ENCODE results near the gene BTBD17.

BTBD17 gene

DNA sequence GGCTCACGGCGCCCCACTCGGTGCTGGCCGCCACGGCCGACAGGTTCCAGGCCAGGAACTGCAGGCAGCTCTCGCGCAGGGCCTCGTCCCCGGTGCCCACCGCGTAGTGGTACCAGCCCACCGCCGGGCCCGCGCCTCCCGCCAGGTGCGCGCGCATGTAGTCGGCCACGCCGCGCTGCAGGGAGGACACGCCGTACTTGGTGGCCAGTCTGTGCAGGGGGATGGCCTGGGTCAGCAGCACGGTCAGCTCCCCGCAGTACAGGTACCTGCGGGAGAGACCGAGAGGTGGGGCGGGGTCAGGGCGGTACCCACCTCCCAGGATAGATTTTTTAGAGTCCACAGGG lies 4.2 kb downstream of the BTBD17 start:
- no peak for FAIRE-seq

- no peak for FAIRE-seq
These were observed 4.8 kb downstream of the BTBD17 start for GRCh38 chr17:74356646-74357465.

DNA sequence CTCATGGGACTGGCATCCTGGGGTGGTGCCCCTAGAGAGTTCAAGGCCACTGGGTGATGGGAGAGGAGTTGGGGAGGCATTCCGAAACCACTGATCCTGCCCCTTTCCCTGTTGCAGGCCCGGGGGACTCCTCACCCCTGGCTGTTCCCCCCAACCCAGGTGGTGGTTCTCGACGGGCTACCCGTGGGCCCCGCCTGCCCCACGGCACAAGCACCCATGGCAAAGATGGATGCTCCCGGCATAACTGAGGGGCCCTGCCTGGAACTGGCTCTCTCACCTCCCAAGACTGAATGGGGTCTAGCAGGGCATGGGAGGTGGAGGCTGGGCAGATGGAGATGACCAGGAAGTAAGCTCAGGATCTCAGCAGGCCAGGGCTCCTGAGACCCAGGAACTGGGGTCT lies 6.6 kb downstream of the BTBD17 start:
- FAIRE-seq = no peak

DNA sequence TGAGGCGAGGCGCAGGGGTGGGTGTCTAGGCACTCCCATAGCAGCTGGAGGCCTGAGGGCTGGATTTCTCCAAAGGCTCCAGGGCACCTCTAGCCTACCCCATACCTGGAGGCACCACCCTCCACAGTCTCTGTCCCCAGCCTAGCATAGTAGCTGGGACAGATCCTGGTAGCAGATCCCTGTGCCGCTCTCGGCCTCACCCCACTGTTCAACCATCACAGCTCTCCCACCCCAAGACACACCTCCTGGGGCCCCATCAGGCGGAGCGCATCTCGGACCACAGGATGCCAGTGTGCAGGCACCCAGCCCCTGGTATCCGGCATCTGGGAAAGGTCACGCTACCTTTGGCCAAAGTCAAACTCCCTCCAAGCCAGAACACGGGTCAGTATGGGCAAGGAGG lies 7.1 kb downstream of the BTBD17 start:
- no peak for FAIRE-seq

- no peak for FAIRE-seq
These were observed 7.5 kb downstream of the BTBD17 start for GRCh38 chr17:74354123-74354522.

DNA sequence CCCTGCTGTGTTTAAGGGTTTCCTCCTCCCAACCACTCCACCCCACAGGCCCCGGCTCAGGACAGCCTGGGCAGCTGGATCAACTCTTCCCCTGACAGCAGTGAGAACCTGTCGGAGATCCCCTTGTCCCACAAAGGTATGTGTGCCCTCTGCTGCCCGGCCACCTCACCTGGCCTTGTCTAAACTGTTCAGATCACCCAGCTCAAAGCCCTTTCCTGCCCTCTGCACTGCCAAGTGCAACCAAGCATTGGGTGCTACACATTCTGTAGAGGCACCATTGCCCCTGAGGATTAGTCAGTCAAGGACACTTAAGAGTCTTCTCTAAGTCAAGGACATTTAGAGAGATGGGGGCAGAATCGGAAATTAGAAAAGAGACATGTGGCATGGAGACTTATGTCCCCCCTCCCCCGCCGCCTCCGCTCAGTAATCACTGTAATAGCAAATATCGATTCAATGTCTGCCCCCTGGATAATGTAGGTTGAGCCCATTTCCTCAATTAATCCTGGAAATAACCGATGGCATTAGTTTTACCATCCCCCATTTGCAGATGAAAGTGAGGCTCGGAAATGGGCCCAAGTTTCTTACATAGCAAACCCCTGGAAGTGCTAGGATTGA lies 8.1 kb downstream of the BTBD17 start:
- FAIRE-seq = no peak

- no peak for FAIRE-seq
These were observed 10.0 kb downstream of the BTBD17 start for GRCh38 chr17:74351552-74352210.

- FAIRE-seq = no peak
These were observed 11.2 kb downstream of the BTBD17 start for GRCh38 chr17:74350486-74350885.

DNA sequence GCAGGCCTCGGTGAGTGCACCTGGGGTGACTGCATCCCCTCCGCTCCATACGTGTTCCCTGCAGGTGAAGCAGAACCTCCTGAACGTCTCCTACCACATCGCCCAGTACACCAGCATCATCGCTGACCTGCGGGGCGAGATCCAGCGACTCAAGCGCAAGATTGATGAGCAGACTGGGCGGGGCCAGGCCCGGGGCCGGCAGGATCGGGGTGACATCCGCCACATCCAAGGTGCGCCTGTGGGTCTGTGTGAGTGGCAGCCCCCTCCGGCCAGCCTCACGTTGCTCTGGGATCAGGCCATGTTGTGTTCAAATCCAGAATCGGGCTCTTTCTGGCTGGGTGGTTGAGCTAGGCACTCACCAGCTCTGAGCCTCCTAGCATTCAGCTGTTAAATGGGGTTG lies 12.5 kb downstream of the BTBD17 start:
- FAIRE-seq = no peak

DNA sequence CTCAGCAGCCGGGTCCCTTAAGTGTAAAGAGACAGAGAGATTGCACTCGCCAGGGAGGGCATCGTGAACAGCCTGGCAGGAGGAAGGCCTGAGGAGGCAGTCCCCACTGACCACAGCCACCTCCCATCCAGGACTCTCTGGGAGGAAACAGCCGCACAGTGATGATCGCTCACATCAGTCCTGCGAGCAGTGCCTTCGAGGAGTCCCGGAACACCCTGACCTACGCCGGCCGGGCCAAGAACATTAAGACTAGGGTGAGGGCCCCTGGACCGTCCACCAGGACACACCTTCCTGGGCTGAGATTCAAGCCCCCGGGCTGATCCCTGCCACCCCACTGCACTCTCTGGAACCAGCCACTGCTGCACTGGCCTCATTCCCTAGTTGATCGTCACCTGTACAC lies 14.0 kb downstream of the BTBD17 start:
- FAIRE-seq = no peak

- FAIRE-seq = no peak
These were observed 16.0 kb downstream of the BTBD17 start for GRCh38 chr17:74345433-74346241.

DNA sequence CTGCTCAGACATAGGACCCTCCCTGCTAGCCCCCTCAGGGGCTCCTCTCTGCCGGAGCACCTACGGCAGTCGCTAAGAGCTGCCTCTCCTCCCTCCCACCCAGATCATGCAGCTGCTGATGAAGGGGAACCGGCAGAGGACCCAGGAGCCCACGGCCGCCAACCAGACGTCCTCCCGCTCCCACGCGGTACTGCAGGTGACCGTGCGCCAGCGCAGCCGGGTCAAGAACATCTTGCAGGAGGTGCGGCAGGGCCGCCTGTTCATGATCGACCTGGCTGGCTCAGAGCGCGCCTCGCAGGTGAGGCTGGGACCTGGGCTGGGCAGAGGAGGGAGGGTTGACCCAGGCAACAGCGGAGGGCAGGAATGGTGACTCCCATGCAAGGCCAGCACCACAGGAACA lies 17.0 kb downstream of the BTBD17 start:
- FAIRE-seq = no peak

DNA sequence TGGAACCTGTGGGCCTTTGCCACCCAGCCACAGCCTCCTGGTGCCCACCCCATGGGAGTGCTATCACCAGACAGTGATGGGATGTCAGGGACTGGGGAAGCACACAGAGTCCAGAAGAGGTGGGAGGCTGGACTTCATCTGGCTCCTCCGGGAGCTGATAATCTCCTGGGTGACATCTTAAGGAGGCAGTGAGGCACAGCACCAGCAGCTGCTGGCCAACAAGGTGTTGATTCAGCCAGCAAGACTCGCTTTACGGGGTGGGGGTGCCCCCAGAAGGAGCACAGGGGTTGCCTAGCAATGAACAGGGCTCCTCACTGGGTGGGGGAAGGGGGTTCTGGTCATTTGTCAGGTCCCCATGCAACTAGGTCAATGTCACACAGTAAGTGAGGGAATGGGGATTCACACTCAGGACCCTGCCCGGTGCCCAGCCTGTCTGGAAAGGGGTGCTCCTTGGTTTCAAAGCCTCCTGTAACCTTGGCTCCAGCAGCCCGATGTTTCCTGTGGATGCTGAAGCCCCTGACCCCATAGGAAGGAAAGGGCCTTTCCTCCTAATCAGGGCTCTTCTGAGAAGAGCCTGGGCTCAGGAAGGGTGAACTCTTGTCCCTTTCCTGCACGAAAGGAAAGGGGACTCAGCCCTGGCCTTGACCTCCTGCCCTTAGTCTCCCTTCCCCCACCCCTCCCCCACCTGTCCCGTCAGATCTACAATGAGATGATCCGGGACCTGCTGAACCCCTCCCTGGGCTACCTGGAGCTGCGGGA lies 18.0 kb downstream of the BTBD17 start:
- FAIRE-seq = no peak

DNA sequence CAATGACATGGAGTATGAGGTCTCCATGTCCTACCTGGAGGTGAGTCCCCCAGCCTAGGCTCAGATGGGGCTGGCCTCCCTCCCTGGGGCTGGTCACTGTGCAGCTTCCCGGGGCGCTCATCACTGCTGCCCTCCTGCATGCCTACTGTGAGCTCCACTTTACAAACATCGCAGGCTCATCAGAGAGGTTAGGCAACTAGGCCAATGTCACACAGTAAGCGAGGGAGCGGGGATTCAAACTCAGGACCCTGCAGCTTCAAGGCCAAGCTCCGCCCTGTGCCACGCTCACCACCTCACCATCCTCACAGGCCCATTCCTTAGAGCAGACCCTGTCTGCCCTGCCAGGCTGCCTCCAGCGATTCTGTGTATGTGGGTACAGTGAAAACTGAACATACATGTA lies 18.5 kb downstream of the BTBD17 start:
- FAIRE-seq = no peak

DNA sequence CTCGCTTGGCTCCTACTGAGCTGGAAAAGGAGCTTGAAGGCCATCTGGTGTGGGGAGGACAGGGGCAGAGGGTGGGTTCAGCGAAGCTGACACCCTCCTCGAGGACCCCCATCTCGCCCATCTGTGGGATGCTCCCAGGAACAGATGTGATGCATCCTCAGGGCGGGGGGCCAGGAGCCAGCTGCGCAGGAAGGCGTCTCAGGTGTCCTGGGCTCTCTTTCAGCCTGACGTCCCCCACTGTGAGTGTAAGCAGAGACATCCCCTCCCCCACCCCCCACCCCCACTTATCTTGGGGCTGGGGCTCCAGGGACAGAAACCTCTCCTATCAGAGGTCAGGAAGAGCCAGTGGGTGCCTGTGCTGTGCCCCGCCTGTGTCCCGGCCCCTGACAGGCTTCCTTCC lies 19.4 kb downstream of the BTBD17 start:
- FAIRE-seq = no peak

- no peak for FAIRE-seq
These were observed 21.1 kb downstream of the BTBD17 start for GRCh38 chr17:74340470-74341023.

- no peak for FAIRE-seq
These were observed 22.0 kb downstream of the BTBD17 start for GRCh38 chr17:74339537-74340195.

DNA sequence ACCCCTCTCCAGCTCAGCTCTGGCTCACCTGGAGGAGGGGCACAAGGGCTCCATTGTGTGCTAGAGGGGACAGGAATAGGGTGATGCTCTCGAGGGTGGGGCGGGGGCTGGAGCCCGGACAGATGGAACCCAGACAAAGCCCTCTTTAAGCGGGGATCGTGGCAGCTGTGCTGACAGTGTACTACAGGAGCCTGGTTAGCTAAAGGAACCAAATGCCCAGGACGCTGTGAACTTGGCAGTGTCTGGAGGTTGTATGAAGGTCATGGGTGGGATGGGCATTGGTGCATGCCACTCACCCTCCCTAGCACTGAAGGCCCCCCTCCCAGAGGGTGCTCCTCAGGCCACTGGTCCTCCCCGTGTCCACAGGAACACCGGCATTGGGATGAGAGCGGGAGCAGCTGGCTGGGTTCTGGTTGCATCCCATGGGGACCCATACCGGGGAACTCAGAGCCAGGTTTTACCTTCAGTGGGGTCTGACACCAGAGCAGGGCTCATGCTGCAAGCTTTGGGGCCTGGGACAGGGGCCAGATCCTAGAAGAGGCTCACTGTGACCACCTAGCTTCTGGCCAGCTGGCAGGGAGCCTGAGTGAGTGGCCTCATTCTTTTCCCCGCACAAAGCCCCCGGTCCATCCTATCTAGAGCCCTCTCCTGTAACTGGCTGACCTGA lies 23.7 kb downstream of the BTBD17 start:
- FAIRE-seq = no peak

- no peak for FAIRE-seq
These were observed 25.4 kb downstream of the BTBD17 start for GRCh38 chr17:74336307-74336706.

DNA sequence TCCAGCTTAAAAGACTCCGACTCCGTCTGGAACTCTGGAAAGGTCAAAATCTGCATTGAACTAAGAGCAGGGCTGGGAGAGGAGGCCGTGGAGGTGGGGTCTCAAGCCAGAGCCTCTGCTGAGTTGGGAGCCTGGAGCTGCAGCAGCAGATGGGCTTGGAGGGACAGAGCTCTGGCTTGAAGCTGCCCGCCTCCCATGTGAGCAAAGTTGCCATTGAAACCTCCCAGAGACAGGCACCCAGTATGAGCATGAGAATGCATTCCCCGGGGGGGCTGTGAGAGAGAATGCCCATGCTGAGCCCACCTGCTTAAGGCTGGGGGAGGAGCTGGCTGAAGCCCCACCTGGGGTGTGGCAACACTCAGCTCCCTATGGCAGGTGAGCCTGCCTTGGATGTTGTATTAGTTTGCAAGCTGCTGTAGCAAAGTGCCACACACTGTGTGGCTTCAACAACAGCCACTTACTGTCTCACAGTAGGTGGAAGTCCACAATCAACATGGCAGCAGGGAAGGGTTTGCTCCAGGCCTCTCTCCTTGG lies 26.1 kb downstream of the BTBD17 start:
- no peak for FAIRE-seq

All from TTC549 (cell line).